HG02938 (cell line): ENCODE data around the gene TRIP12.
"Not testable (repeated sequence)": the region's sequence is repeated elsewhere in the genome, so short reads cannot be mapped to it uniquely, and the experiment has no call there.

ENCODE experiments used
- ATAC-seq: cut with Tn5 transposase; IDR thresholded peaks from one replicate; pipeline ENCODE4 v1.9.1; 2021; ENCODE audit warnings: mild to moderate bottlenecking, moderate library complexity; ENCODE audit not compliant: unreplicated experiment

The TRIP12 gene

DNA sequence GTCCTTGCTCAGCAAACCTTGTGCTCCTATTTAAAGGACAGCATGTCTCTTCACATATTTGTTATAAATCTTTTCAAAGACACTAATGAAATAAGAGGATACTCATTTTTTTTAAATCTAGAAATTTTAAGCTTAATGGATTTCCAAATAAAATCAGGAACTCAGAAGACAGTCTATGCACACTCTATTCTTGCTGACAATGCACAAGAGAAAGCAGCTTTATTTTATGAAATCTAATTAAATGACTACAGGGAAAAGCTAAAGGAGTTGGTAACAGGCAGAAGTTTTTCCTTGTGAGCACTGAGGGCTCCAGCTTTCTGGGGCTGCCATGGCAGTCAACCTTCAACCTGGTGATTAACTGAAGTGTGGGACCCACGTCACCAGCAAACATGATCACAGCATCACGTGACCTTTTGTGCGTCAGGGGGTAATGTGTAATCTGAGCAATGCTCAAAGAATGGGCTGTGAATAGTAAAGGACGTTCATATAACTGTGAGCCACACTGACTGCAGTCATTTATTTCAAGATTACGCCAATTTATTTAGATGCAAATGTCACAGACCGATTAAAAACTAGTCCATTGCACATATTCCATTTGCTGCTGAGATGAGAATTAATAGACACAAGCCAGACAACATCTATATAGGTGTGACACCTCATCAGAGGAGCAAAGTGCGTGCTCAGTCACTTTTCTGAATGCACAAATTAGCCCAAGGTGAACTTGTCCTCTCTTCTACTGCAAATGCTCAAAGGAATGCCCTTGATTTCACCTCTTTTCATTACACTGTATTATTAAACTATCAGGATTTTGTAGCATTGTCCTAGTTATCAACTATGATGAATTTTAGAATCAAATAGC, 195.9 kb downstream of the TRIP12 start:
- ATAC-seq, result no peak

DNA sequence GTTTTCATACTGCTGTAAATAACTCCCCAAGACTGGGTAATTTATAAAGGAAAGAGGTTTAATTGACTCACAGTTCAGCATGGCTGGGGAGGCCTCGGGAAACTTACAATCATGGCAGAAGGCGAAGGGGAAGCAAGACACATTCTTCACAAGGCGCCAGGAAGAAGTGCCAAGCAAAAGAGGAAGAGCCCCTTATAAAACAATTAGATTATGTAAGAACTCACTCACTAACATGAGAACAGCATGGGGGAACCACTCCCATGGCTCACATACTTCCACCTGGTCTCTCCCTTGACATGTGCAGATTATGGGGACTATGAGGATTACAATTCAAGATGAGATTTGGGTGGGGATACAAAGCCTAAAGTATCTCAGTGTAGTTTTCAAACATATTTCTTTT, 198.6 kb downstream of the TRIP12 start:
- not testable (repeated sequence) for ATAC-seq

DNA sequence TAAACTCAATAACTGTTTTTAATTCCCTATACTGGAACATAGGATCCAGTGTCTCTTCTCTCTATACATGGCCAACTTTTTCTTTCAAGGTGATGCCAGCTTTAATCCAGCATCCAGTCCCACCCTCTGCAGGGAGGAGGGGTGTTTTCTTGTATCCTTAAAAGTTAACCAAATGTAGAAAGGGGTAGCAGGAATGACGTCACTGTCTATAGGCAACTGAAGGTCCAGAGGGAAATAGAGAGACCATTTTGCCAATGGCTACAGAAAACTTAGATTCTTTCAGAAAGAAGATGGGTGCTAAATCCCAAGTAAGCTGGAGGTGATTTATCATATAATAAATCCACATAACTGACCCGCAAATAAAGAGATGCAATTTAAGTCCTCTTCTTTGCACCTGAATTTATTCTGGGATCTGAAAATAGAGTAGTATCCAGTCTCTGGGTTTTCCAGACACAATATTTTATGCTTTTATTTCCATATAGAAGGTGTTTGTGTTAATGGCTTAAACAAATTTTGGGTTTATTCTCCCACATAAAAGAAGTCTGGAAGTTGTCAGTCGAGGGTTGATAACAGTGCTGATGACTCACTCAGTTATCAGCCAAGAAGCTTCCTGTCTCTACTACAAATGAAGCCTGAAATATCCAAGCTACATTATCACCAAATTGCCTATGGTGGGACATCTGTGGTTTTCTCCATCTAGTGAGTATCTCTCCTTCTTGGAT, 201.7 kb downstream of the TRIP12 start:
- ATAC-seq, result no peak

DNA sequence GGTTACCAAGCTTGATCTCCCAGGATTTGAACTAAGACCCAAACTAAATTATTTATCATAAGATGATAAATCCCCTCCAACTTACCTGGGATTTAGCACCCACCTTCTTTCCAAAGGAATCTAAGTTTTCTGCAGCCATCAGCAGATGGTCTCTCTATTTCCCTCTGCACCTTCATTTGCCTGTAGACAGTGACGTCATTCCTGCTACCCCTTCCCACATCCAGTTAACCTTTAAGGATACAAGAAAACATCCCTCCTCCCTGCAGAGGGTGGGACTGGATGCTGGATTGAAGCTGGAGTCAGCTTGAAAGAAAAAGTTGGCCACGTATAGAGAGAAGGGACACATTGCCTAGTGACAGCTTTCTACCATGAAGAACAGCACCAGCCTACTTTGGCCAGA, 203.8 kb downstream of the TRIP12 start:
- no peak for ATAC-seq

- no peak for ATAC-seq
Measured at GRCh38 chr2:229715895-229716507, 205.8 kb downstream of the TRIP12 start.

GRCh38 chr2:229714736-229715541, 206.9 kb downstream of the TRIP12 start:
- ATAC-seq, result peak; percentile 56

DNA sequence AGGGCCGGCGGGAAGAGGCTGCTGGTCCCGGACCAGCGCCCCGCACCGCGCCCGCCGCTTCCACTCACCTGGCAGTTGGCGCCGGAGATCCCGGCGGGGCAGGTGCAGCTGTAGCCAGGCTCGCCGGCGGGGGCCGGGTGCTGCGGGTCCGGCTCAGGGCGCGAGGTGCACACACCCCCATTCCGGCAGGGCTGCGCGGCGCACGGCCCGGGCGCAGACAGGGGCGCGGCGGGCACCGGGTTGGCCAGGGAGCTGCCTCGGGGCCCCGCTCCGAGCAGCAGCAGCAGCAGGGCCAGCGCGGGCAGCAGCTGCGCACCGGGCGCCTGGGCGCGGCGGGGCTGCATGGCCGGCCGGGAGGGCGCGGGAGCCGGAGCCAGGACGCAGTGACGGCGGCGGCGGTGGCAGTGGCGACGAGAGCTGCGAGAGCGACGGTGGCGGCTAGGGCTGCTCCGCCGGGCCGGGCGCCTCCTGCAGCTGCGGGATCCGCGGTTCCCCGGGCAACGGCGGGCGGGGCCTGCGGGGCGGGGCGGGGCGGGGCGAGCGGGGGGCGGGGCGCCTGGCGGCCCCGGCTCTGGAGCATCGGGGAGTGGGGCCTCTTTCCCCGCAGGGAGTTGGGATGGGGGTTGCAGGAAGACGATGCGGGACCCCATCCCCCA, 207.6 kb downstream of the TRIP12 start, which contains the start of gene DNER:
DNER (minus strand) TSS at position 476 of the 656 bp plus-strand sequence; CDS start at position 344, 132 bp downstream.
- ATAC-seq, result peak; percentile 55
